ENCODE data around the gene NCAM1.

NCAM1 gene

GRCh38 chr11:113213549-113213948 lies 252.3 kb downstream of the NCAM1 start:
- no peak for DNase-seq

GRCh38 chr11:113222241-113222640 lies 261.0 kb downstream of the NCAM1 start:
- no peak for DNase-seq

GRCh38 chr11:113234888-113235287 lies 273.7 kb downstream of the NCAM1 start:
- DNase-seq = no peak

- no peak for DNase-seq
Observed at GRCh38 chr11:113237261-113237660, 276.0 kb downstream of the NCAM1 start.

GRCh38 chr11:113238721-113239120 lies 277.5 kb downstream of the NCAM1 start:
- no peak for DNase-seq

- no peak for DNase-seq
Observed at GRCh38 chr11:113240389-113240788, 279.2 kb downstream of the NCAM1 start.

- no peak for DNase-seq
Observed at GRCh38 chr11:113240790-113241635, 279.8 kb downstream of the NCAM1 start.

- no peak for DNase-seq
Observed at GRCh38 chr11:113241636-113242054, 280.4 kb downstream of the NCAM1 start.

GRCh38 chr11:113242060-113242459 lies 280.8 kb downstream of the NCAM1 start:
- no peak for DNase-seq

- peak; percentile 16 for DNase-seq
Observed at GRCh38 chr11:113242767-113243397, 281.7 kb downstream of the NCAM1 start.

- DNase-seq = no peak
Observed at GRCh38 chr11:113243696-113244095, 282.5 kb downstream of the NCAM1 start.

- DNase-seq = no peak
Observed at GRCh38 chr11:113245216-113245615, 284.0 kb downstream of the NCAM1 start.

- peak; percentile 20 for DNase-seq
Observed at GRCh38 chr11:113247221-113247620, 286.0 kb downstream of the NCAM1 start.

GRCh38 chr11:113247966-113248365 lies 286.7 kb downstream of the NCAM1 start:
- no peak for DNase-seq

- no peak for DNase-seq
Observed at GRCh38 chr11:113248702-113249490, 287.7 kb downstream of the NCAM1 start.

- DNase-seq = peak; percentile 4
Observed at GRCh38 chr11:113249491-113249763, 288.2 kb downstream of the NCAM1 start.

- no peak for DNase-seq
Observed at GRCh38 chr11:113249786-113250185, 288.6 kb downstream of the NCAM1 start.

- DNase-seq = peak; percentile 62
Observed at GRCh38 chr11:113251281-113251680, 290.1 kb downstream of the NCAM1 start.

GRCh38 chr11:113253406-113253805 lies 292.2 kb downstream of the NCAM1 start:
- no peak for DNase-seq

- DNase-seq = no peak
Observed at GRCh38 chr11:113255096-113255495, 293.9 kb downstream of the NCAM1 start.

- DNase-seq = no peak
Observed at GRCh38 chr11:113255741-113256140, 294.5 kb downstream of the NCAM1 start.

- DNase-seq = no peak
Observed at GRCh38 chr11:113256431-113257202, 295.4 kb downstream of the NCAM1 start.

GRCh38 chr11:113260096-113260425 lies 298.8 kb downstream of the NCAM1 start:
- DNase-seq = no peak
